Activated CD8-positive, alpha-beta T cell treated with anti-CD3 and anti-CD28 coated beads for 36 hours (primary cell): ENCODE data around the gene CABP2. TPM values are rescaled to one million over a fixed set of nuclear protein-coding genes. Genes with fewer than 3 reads are reported as not detected.

Experiments used
- ATAC-seq: fragments of 200-7000 bp; cut with Tn5 transposase; one replicate; pipeline ENCODE4 v1.10.0; 2021; ENCODE audit warnings: mild to moderate bottlenecking, moderate library complexity
- CTCF ChIA-PET: fragments of 350-600 bp; sonication (Branson Sonifier 250); formaldehyde crosslinking; loops from one replicate; lab custom pipeline; 2021; ENCODE audit warnings: antibody characterized with exemption; lab: Charles Lee
- POLR2A ChIA-PET: fragments of 350-600 bp; sonication (Branson Sonifier 250); formaldehyde crosslinking; loops from one replicate; lab custom pipeline; 2021; ENCODE audit warnings: antibody characterized with exemption; lab: Charles Lee
- DNase-seq: peaks from one replicate; pipeline ENCODE4 v3.0.0-alpha.2; 2020
- H3K27ac Mint-ChIP-seq: one replicate; pipeline ENCODE4 v1.8.0; 2021; ENCODE audit warnings: mild to moderate bottlenecking, mixed read lengths
- H3K27me3 Mint-ChIP-seq: one replicate; pipeline ENCODE4 v1.8.0; 2021; ENCODE audit warnings: mixed read lengths
- H3K36me3 Mint-ChIP-seq: one replicate; pipeline ENCODE4 v1.8.0; 2021; ENCODE audit warnings: low read depth, mixed read lengths
- H3K4me1 Mint-ChIP-seq: one replicate; pipeline ENCODE4 v1.8.0; 2021; ENCODE audit warnings: low read depth, mixed read lengths
- H3K4me3 Mint-ChIP-seq: one replicate; pipeline ENCODE4 v1.8.0; 2021; ENCODE audit warnings: mild to moderate bottlenecking, moderate library complexity, mixed read lengths
- H3K9me3 Mint-ChIP-seq: one replicate; pipeline ENCODE4 v1.8.0; 2021; ENCODE audit warnings: mixed read lengths
- intact Hi-C: fragments of 100-400 bp; cut with micrococcal nuclease; formaldehyde crosslinking; loops from one replicate; pipeline ENCODE4 v1.10.0; 2022
- total RNA-seq, 2 experiments: library from RNA; stranded (reverse); gene quantifications; one replicate each; pipeline ENCODE4 v1.2.3, GENCODE V29; 2021
- TF ChIP-seq, protein P1 (sequence below): fragments of 200-600 bp; IDR thresholded peaks from one replicate; pipeline ENCODE4 v1.8.0; 2022; ENCODE audit warnings: antibody characterized with exemption, mild to moderate bottlenecking

Gene CABP2
- total RNA-seq, 2 experiments from 2014 or later: not detected

DNA sequence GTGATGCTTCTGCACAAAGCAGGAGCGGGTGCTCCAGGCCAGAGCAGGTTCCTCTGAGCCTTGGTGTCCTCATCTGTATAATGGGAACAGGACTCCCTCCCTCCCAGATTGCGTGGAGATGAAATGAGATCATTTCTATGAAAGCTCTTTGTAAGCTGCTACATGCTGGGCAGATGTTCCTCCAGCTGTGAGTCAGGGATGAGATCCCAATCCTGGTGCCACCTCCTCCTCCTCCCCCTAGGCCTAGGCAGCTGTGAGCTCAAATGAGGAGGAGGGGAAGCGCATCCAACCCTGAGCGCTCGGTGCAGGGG is 7.0 kb upstream of the CABP2 start:
- ChIA-PET POLR2A (no interaction called here), CTCF (no interaction called here)
- H3K9me3 Mint-ChIP-seq: peaks cover 12% of the 10 kb centered on the region
- intact Hi-C loops: no loop called here
- peaks cover 7% of the 10 kb centered on the region for H3K27me3 Mint-ChIP-seq
- DNase-seq: no peak
- TF ChIP-seq, protein P1, sequence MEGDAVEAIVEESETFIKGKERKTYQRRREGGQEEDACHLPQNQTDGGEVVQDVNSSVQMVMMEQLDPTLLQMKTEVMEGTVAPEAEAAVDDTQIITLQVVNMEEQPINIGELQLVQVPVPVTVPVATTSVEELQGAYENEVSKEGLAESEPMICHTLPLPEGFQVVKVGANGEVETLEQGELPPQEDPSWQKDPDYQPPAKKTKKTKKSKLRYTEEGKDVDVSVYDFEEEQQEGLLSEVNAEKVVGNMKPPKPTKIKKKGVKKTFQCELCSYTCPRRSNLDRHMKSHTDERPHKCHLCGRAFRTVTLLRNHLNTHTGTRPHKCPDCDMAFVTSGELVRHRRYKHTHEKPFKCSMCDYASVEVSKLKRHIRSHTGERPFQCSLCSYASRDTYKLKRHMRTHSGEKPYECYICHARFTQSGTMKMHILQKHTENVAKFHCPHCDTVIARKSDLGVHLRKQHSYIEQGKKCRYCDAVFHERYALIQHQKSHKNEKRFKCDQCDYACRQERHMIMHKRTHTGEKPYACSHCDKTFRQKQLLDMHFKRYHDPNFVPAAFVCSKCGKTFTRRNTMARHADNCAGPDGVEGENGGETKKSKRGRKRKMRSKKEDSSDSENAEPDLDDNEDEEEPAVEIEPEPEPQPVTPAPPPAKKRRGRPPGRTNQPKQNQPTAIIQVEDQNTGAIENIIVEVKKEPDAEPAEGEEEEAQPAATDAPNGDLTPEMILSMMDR: no peak
- no peaks in the 10 kb centered on the region for H3K4me1 Mint-ChIP-seq
- peaks cover 4% of the 10 kb centered on the region for H3K36me3 Mint-ChIP-seq
- H3K4me3 Mint-ChIP-seq: no peak overlapping the region
- ATAC-seq: no peak
- no peak overlapping the region for H3K27ac Mint-ChIP-seq

- POLR2A ChIA-PET: no interaction called here
Measured at GRCh38 chr11:67528376-67528775, 5.1 kb upstream of the CABP2 start.

GRCh38 chr11:67525275-67525976 is 2.2 kb upstream of the CABP2 start:
- no peak for DNase-seq
- TF ChIP-seq, protein P1: no peak
- no peaks in the 10 kb centered on the region for H3K9me3 Mint-ChIP-seq
- intact Hi-C loops: no loop called here
- no peaks in the 10 kb centered on the region for H3K4me1 Mint-ChIP-seq
- no peak overlapping the region for H3K27ac Mint-ChIP-seq
- no peak overlapping the region for H3K4me3 Mint-ChIP-seq
- POLR2A ChIA-PET: no interaction called here
- H3K27me3 Mint-ChIP-seq: peaks cover 7% of the 10 kb centered on the region
- H3K36me3 Mint-ChIP-seq: no peaks in the 10 kb centered on the region
- ATAC-seq: no peak
- CTCF ChIA-PET: no interaction called here

More at GRCh38 chr11:67528376-67528775, 5.1 kb upstream of the CABP2 start:
- CTCF ChIA-PET: no interaction called here
- Mint-ChIP-seq H3K27me3 (peaks cover 7% of the 10 kb centered on the region), H3K27ac (no peak overlapping the region), H3K4me1 (no peaks in the 10 kb centered on the region), H3K4me3 (no peak overlapping the region), H3K36me3 (no peaks in the 10 kb centered on the region), H3K9me3 (peaks cover 5% of the 10 kb centered on the region)
- TF ChIP-seq, protein P1: no peak
- ATAC-seq (no peak), DNase-seq (no peak)
- intact Hi-C loops: no loop called here

DNA sequence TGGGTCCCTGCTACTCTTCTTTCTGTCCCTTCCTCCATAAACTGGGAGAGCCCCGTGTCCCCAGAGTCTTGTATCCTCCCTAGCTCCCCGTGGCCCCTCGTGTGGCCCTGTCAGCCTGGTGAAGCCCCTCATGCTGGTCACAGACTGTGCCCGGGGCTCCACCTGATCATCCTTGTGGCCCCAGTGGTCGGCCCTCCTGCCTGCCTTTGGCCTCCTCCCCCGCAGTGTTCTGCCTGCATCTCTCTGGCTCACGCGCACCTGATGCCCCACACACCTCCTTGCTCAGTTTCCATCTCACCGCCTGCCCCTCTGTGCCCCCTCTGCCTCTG is 1.2 kb upstream of the CABP2 start:
- Mint-ChIP-seq H3K27ac (no peak overlapping the region), H3K4me1 (no peaks in the 10 kb centered on the region), H3K4me3 (no peak overlapping the region), H3K27me3 (peaks cover 7% of the 10 kb centered on the region), H3K36me3 (no peaks in the 10 kb centered on the region), H3K9me3 (no peaks in the 10 kb centered on the region)
- no peak for DNase-seq
- ATAC-seq: no peak
- ChIA-PET CTCF (no interaction called here), POLR2A (no interaction called here)
- TF ChIP-seq, protein P1: no peak
- intact Hi-C loops: no loop called here

GRCh38 chr11:67523556-67524479 is 572 bp upstream of the CABP2 start:
- no peaks in the 10 kb centered on the region for H3K36me3 Mint-ChIP-seq
- CTCF ChIA-PET: no interaction called here
- H3K9me3 Mint-ChIP-seq: no peaks in the 10 kb centered on the region
- intact Hi-C loops: no loop called here
- H3K27ac Mint-ChIP-seq: no peak overlapping the region
- H3K4me1 Mint-ChIP-seq: no peaks in the 10 kb centered on the region
- H3K27me3 Mint-ChIP-seq: peaks cover 7% of the 10 kb centered on the region
- TF ChIP-seq, protein P1: no peak
- no peak for ATAC-seq
- no peak overlapping the region for H3K4me3 Mint-ChIP-seq
- no peak for DNase-seq
- POLR2A ChIA-PET: no interaction called here
